GM04503 (cell line): ENCODE results near the gene COX7A1.
A peak's percentile ranks its signal among the peaks of the same experiment; 100 is the strongest.
"Not testable (repeated sequence)": the region's sequence is repeated elsewhere in the genome, so short reads cannot be mapped to it uniquely, and the experiment has no call there.

Source experiments
- DNase-seq: peaks from one replicate; pipeline ENCODE4 v3.0.0-alpha.2; 2012; ENCODE audit warnings: low read depth

Gene COX7A1

DNA sequence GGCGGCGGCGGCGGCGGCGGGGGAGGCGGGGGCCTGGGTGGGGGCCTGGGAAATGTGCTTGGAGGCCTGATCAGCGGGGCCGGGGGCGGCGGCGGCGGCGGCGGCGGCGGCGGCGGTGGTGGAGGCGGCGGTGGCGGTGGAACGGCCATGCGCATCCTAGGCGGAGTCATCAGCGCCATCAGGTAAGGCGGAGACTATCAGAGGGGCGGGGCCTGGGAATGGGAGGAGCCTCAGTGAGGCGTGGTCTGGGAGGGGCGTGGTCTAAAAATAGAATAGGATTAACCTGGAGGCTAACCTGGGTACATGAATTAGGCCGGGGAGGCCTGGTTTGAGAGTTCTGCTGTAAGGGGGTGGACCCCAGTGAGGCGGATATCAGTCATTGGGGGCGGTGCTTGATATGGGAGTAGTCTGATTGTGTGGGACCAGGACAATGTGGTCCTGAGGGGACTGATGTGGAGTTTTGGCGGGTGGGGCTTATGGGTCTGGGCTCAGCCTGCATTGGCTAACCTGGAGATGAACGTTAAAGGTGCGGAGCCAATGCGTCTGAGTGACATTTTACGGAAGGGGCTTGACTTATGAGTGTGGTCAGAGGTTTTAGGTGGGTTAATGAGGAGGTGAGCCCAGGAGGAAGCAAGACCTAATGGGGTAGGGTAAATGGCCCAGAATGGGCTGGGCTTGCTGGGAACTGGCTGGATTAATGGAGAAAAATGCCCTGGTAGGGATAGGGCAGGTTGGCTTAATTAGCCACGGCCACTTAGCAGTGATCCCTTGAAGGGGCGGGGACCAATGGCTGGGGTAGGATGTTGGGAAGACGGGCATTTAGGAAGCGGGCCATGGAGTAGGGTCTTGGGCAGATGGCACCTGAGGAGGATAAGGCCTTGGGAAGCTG, 11.0 kb downstream of the COX7A1 start:
- no peak for DNase-seq

DNA sequence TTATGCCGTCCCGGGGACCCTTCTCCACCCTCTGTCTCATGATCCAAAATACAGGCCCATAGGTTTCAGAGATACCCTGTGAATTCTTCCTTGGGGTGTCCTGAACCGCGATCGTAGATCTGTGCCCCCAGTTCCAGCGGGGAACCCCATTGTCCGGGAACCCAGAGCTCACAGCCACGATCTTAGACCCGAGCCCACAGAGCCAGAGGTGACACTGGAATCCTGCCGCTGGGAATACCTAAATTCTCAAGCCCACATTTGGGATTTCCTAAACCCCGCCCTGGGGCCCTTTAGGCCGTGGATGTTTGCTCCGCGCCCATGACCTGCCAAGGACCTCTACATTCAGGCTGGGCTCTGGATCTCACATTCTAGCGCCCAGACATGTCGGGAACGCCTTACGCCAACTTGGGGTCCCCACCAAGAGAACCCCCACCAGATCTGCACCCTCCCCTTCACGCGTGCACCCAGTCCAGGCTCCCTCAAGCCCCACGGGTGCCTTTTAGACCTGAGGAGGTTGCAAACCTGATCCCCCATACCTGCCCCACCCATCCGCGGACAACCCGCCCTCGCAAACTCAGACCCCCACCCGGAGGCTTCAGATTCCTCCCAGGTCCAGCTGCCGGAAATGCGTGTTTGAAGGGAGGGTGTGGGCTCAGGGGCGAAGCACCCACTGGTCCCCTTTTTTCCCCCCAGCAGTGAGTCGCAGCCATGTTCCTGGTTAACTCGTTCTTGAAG, 11.8 kb downstream of the COX7A1 start:
- no peak for DNase-seq

DNA sequence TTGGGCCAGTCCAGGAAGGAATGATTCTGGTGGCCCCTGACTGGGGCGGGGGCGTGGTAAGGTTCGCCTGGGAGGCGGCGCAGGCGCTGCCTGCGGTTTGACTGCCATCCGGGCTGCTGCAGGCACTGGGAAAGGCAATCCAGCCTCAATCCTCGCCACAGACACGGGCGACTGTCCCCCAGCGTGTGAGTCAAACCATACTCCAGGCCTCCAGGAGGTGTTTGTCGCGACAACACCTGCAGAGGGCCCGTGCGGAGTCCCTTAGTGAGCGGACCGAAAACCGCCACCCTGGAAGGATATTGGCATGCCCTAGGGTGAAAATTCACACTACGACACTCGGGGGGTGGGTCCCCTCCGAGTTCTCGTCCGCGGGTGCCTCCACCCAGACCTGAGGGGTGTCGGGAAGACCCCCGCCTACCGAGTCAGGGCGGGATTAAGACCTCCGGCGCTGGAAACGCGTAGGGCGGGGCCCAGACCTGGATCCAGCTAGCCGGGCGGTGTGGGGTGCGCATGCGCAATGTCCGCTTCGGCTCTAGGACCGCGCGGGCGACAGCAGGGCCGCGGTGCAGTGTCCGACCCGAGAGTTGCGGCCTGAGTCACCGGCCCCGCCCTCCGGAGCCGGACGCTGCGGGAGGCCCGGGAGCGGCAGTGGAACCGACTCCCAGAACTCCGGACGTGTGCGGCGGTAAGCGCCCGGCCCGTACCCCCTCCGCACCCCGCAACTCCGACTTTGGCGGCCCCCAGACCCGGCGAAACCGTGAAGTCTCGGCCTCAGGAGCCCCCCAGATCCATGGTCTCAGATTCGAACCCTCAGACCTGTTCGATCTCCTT, 12.6 kb downstream of the COX7A1 start, which contains the start of gene CAPNS1:
Gene CAPNS1, plus strand, starts transcription at position 594 of the 831 bp plus-strand sequence. CDS start 946 bp downstream, outside the sequence.
- peak; percentile 60 for DNase-seq

DNA sequence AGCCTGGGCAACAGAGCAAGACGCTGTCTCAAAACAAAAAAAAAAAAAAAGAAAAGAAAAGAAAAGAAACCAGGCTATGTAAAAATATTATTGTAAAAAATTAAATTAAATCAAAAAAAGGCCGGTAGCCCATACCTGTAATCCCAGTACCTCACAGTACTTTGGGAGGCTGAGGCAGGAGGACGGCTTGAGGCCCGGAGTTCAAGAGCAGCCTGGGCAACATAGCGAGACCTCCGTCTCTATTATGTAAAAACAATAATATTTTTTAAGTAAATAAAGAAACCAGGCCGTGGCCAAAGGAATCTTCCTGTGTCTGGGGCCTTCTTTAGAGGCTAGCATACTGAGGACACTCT, 13.2 kb downstream of the COX7A1 start:
- no peak for DNase-seq

DNA sequence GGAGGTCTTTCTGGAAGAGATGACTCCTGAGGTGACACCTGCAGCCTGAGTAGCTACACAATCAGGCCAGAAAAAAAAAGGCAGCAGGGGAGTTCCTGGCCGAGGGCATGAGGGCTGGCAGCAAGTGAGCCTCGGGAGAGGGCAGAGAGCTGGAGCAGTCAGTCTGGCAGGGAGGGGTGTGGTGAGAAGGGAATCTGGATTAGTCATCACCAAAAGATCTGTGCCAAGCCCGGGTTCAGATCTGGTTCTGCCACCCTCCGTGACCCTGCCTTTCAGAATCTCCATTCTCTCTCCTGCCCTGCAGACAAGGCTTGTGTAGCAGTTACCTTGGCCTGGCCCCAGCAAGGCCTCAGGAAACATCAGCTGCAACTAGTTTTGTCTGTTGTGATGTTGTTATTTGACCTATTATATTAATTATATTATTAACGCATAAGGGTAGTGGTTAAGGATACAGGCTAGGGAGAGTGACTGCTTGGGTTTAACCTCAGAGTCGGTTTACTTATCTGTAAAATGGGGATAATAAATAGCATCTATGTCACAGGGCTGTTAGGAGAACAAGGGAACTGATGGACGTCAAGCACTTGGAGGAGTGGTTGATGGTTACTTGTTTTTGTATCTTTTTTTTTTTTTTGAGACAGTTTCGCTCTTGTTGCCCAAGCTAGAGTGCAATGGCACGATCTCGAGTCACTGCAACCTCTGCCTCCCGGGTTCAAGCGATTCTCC, 15.1 kb downstream of the COX7A1 start:
- peak; percentile 49 for DNase-seq

DNA sequence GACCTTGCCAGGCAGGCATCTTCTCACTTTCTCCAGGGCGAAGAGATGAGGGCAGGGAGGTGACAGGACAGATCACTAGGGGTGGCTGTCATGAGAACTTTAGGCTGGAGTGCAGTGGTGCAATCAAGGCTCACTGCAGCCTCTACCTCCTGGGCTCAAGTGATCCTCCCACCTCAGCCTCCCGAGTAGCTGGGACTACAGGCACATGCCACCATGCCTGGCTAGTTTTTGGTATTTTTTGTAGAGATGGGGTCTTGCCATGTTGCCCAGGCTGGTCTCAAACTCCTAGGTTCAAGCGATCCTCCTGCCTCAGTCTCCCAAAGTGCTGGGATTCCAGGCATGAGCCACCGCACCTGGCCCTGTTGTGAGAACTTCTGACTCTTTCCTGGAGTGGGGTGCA, 17.4 kb downstream of the COX7A1 start:
- not testable (repeated sequence) for DNase-seq

DNA sequence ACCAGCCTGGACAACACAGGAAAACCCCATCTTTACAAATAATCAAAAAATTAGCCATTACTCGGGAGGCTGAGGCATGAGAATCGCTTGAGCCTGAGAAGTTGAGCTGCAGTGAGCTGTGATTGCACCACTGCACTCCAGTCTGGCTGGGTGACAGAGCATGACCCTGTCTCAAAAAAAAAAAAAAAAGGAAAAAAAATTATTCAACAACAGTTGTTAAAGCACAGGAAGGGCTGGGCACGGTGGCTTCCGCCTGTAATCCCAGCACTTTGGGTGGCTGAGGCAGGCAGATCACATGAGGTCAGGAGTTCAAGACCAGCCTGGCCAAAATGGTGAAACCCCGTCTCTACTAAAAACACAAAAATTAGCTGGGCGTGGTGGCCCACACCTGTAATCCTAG, 21.0 kb downstream of the COX7A1 start:
- not testable (repeated sequence) for DNase-seq

DNA sequence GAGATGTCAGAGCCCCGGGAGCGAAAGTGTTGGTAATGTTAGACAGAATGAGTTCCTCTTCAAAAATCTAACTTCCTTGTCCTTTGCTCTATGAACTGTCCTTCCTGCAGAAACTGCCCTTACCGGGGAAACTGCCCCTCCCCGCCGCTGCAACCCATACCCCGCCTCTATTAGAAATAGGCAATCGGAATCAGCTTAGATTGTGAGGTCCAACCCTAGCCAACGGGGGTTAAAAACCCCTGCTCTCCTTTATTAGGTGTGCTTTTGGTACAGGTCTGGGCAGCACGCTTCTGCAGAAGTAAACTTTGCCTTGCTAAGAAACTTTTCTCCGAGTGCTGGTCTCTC, 23.9 kb downstream of the COX7A1 start:
- DNase-seq: no peak

DNA sequence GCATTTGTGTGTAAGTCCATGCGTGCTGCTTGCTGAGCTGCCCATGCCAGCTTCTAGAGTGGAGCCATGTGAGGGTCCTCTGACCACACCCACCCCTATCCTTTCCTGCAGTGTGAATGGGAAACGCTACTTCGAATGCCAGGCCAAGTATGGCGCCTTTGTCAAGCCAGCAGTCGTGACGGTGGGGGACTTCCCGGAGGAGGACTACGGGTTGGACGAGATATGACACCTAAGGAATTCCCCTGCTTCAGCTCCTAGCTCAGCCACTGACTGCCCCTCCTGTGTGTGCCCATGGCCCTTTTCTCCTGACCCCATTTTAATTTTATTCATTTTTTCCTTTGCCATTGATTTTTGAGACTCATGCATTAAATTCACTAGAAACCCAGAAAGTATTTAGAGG, 26.7 kb downstream of the COX7A1 start:
- DNase-seq: no peak

DNA sequence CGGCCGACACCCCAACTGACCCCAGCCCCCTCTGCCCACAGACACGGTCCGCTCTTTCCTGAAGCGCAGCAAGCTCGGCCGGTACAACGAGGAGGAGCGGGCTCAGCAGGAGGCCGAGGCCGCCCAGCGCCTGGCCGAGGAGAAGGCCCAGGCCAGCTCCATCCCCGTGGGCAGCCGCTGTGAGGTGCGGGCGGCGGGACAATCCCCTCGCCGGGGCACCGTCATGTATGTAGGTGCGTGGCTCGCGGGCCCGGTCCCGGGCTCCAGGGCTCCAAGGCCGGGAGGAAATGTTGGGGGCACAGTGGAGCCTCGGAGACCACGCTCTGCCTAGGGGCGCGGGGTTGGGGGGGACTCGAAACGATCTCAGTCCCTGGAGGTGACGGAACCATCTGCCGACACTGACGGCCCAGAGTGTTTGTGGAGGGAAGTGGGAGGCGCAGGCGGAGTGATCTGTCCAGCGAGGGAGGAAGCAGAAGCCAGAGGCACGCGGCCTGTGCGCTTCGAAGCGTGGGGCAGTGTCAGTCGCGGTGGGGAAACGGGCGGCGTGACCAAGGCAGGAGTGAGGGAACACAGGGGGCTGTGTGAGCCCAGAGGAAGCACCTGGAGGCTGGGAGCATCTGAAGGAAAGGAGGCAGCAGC, 30.6 kb downstream of the COX7A1 start:
- DNase-seq: no peak

DNA sequence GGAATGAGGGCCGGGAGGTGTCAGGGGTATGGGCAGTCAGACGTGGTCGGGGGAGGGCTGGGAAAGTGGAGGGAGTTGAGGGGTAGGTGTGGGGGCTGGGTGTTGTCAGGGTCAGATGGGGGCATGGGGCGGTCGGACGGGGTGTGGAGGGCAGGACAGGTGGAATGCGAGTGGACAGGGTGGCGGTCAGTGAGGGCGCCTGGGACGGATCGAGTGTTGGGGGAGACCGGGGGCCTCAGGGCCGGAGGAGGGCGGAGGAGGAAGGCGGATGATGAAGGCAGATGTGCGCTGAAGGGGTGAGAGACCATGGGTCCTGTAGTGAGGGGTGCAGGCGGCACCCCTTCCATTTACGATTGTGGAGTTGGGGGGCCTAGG, 31.3 kb downstream of the COX7A1 start:
- no peak for DNase-seq

DNA sequence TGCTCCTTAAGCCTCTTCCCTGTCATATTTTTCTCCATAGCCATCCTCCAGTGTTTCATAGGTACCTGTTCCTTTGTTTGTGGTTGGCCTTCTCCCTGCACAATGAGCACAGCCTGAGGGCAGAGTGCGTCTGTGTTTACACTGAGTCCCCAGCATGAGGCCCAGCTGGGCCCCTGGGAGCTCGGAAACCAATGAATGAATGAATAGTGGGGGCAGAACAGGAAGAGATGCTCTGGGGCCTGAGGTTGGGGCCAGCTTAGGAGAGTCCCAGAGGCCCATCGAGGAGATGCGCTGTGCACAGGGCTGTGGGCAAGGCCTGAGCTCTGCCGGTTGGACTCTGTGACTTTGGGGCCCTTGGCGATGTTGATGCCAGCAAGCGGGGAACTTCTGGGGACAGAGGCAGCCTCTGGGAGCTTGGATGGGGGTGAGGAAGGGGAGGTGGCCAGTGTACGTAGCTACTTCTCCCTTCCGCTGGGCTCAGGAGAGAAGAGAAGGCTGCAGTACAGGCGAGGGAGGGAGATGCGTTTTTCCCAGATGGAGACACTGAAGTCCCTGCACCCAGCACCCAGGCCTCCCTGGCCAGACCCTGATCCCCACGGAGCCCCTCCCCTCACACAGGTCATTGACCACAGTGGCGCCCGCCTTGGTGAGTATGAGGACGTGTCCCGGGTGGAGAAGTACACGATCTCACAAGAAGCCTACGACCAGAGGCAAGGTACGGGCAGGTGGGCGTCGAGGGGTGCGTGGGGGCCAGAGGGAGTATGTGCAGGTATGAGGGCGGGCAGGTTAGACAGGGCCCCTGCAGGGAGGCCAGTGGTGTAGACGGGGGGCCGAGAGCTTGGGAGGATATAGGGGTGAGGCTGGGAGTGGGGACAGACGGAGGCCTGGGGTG, 31.9 kb downstream of the COX7A1 start:
- DNase-seq: no peak

DNA sequence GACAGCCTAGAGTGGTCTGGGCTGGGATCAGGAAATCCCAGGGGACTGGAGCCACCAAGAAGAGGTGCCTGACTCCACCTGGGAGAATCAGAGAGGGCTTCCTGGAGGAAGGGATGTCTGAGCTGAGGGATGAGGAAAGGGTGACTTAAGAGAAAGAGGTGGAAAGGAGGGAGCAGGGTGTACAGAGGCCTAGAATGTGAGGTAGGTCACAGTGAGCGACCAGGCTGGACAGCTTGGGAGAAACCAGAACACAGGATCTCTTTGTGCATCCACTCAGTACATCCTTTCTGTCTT, 36.0 kb downstream of the COX7A1 start:
- no peak for DNase-seq

DNA sequence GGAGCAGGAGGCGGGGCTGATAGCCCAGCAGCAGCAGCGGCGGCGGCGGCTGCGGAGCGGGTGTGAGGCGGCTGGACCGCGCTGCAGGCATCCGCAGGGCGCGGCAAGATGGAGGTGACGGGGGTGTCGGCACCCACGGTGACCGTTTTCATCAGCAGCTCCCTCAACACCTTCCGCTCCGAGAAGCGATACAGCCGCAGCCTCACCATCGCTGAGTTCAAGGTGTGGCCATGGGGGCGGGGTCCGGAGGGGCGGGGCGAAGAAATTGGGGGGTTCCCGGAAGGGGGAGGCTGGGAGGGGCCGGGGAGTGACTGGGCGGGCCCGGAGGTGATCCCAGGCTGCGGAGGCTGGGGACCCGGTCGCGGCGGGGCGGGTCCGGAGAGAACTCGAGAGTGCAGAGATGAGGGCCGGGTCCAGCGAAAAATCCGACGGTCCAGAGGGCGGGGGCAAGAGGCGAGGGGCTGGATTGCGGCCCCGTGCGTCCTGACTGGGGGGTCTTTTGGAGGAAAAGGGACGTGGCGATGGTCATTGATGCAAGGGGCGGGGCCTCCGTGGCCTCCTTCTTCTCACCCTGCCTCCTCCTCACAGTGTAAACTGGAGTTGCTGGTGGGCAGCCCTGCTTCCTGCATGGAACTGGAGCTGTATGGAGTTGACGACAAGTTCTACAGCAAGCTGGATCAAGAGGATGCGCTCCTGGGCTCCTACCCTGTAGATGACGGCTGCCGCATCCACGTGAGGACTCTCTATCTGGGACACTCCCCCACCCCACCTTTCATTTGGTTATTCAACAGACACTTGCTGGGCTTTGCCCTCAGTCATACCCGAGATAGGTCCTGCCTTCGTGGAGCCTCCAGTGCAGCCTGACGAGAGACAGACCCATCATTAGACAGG, 36.5 kb downstream of the COX7A1 start, which contains the start of gene TBCB:
Gene TBCB, plus strand, starts transcription at position 16 of the 891 bp plus-strand sequence. Its CDS starts 93 bp downstream, at position 109.
- no peak for DNase-seq

DNA sequence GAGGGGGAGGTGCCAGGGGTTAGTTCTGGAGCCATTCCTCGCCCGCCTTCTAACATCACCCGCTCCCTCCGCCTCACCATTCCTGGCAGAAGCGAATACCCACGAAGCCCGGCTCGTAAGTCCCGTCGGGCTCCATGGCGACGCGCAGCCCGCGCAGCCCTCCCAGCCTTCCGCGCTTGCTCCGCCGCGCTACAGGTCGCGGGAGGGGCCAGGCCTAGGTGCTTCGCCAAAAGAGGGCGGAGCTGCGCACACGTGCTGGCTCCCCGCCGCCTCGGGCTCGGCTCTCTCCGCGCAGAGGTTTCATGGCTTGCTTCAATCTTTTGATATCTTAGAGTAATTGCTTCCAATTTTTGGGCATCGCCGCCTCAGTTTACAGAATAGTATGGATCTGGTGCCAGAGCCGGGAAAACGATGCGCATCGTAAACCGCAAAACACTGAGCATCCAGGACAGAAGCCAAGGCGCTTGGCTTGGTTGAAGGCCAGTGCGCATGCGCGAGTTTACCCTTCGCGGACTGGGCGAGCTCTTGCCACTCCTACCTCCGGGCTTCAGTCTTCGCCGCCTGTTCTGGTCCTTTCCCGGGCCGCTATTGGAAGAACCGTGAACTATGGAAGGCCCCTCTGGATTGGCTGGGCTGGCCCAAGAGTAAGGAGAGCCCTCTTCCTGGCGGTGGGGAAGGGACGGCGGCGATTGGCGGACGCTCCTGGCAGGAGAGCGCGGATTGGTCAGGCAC, 37.4 kb downstream of the COX7A1 start, which contains the start of gene POLR2I:
Gene POLR2I, minus strand, starts transcription at position 155 of the 732 bp plus-strand sequence. Its CDS starts 19 bp downstream, at position 136.
- peak; percentile 99 for DNase-seq

DNA sequence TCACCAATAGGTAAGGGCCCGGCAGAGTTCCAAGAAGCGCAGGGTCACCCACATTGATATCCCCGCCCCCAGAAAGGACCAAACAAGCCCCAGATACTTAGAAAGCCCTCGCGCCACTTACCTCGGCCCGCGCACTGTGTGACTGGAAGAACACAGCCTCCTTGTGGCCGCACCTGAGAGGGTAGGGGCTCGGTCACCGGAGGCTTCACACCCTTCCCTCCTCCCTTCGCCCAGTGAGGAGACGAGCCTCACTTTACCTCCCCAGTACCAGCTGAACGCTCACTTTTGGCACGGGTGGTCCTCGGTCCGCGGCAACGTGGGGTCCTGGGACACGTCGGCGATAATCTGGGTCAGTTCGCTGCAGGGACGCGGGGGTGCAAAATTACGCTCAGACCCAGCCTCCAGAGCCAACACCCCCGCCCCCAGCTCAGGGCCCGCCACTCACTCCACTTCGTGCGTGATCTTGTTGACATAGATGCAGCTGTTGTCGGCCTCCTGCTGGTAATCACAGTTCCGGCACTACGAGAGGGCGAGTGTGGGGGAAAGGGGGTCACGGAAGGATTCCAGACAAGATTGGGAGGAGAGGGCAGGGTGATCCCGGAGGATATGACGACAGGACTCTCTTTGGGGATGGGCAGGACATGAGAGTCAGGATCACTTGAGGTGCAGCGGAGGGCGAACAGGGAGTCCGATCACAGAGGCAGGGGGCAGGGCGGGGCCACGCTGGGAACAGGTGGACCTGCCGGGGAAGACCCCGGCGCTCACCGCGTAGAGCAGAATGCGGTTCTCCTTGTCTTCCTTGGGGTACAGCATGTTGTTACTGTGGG, 38.1 kb downstream of the COX7A1 start:
- peak; percentile 12 for DNase-seq

DNA sequence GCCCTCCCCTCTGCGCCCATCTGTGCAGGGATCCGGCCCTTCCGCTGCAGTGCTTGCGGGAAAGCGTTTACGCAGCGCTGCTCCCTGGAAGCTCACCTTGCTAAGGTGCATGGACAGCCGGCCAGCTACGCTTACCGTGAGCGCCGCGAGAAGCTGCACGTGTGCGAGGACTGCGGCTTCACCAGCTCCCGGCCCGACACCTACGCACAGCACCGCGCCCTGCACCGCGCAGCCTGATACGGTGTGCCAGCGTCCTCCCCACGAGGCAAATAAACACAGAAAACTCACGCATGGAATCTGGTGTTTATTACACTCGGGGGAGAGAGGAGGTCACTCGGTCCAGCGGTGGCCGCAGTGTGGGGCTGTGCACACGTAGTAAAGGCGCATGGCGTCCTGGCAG, 38.8 kb downstream of the COX7A1 start:
- DNase-seq: no peak

DNA sequence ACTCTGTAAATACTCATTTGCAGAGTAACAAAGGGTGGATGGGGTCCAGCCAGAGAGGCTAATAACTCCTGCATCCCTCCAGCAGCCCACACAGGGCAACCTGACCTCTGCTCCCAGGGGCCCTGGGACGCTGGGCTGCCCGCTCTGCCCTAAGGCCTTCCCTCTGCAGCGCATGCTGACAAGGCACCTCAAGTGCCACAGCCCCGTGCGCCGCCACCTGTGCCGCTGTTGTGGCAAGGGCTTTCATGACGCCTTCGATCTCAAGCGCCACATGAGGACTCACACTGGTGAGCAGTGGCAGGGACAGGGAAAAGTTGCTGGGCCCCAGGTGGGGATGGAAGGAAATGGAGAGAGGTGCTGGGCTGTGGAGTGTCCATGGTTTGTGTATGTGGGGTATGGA, 39.6 kb downstream of the COX7A1 start:
- no peak for DNase-seq
